Immature natural killer cell (primary cell): ENCODE results near the gene NFASC. TPM values are rescaled to one million over a fixed set of nuclear protein-coding genes. Genes with fewer than 3 reads are reported as not detected.
A peak's percentile ranks its signal among the peaks of the same experiment; 100 is the strongest.

Experiments used
- DNase-seq, 3 donors: peaks; one replicate each; pipeline ENCODE4 v3.0.0; 2022; ENCODE audit warnings: mixed read lengths in 1 of 3
- H3K27ac Mint-ChIP-seq, 6 donors: one replicate each; pipeline ENCODE4 v1.8.0; 2020; ENCODE audit warnings: mixed read lengths in 6 of 6, mild to moderate bottlenecking in 5 of 6, inconsistent platforms in 4 of 6, moderate library complexity in 3 of 6
- H3K27me3 Mint-ChIP-seq, 3 donors: one replicate each; pipeline ENCODE4 v1.8.0; 2020 to 2021; ENCODE audit warnings: low read depth in 3 of 3, mild to moderate bottlenecking in 3 of 3, mixed read lengths in 3 of 3, moderate library complexity in 3 of 3, inconsistent platforms in 1 of 3
- H3K36me3 Mint-ChIP-seq, 3 donors: one replicate each; pipeline ENCODE4 v1.8.0; 2020; ENCODE audit warnings: mixed read lengths in 3 of 3, inconsistent platforms in 2 of 3, mild to moderate bottlenecking in 2 of 3
- H3K4me1 Mint-ChIP-seq, 2 donors: one replicate each; pipeline ENCODE4 v1.8.0; 2020; ENCODE audit warnings: inconsistent platforms in 2 of 2, mild to moderate bottlenecking in 2 of 2, mixed read lengths in 2 of 2, moderate library complexity in 1 of 2
- H3K4me3 Mint-ChIP-seq, 5 donors: one replicate each; pipeline ENCODE4 v1.8.0; 2020; ENCODE audit warnings: mild to moderate bottlenecking in 5 of 5, mixed read lengths in 5 of 5, inconsistent platforms in 3 of 5, moderate library complexity in 3 of 5
- H3K9me3 Mint-ChIP-seq, 6 donors: one replicate each; pipeline ENCODE4 v1.8.0; 2020; ENCODE audit warnings: mild to moderate bottlenecking in 6 of 6, mixed read lengths in 6 of 6, inconsistent platforms in 4 of 6, moderate library complexity in 3 of 6
- polyA plus RNA-seq, 3 donors: library from polyadenylated mRNA; unstranded; fragments of 300-500 nt; fragmentation: Illumina TruSeq; gene quantifications; one replicate each; pipeline ENCODE4 v1.2.3, GENCODE V29; 2021

The NFASC gene
- polyA plus RNA-seq, 3 donors from 2014 or later, result not detected

GRCh38 chr1:205058853-205059252 is 188.2 kb downstream of the NFASC start:
- no peak for DNase-seq
- no peaks in the 10 kb centered on the region for H3K9me3 Mint-ChIP-seq
- H3K27ac Mint-ChIP-seq, result no peak overlapping the region
- no peaks in the 10 kb centered on the region for H3K36me3 Mint-ChIP-seq
- H3K27me3 Mint-ChIP-seq, result peaks cover 0 to 2% (median 0%) of the 10 kb centered on the region in 3 donors
- peaks cover 0 to 2% of the 10 kb centered on the region in 2 donors for H3K4me1 Mint-ChIP-seq
- H3K4me3 Mint-ChIP-seq, result no peak overlapping the region

GRCh38 chr1:205059660-205060059 is 189.0 kb downstream of the NFASC start:
- Mint-ChIP-seq H3K27ac (no peak overlapping the region), H3K4me1 (peaks cover 0 to 2% of the 10 kb centered on the region in 2 donors), H3K36me3 (no peaks in the 10 kb centered on the region), H3K4me3 (no peak overlapping the region), H3K27me3 (peaks cover 0 to 2% (median 0%) of the 10 kb centered on the region in 3 donors), H3K9me3 (no peaks in the 10 kb centered on the region)
- no peak for DNase-seq

GRCh38 chr1:205060746-205061145 is 190.1 kb downstream of the NFASC start:
- H3K27me3 Mint-ChIP-seq, result peaks cover 0 to 2% (median 0%) of the 10 kb centered on the region in 3 donors
- peaks cover 0 to 2% of the 10 kb centered on the region in 2 donors for H3K4me1 Mint-ChIP-seq
- no peak for DNase-seq
- H3K36me3 Mint-ChIP-seq, result no peaks in the 10 kb centered on the region
- H3K9me3 Mint-ChIP-seq, result no peaks in the 10 kb centered on the region
- H3K4me3 Mint-ChIP-seq, result no peak overlapping the region
- H3K27ac Mint-ChIP-seq, result no peak overlapping the region

GRCh38 chr1:205061227-205061626 is 190.6 kb downstream of the NFASC start:
- Mint-ChIP-seq H3K27ac (no peak overlapping the region), H3K4me1 (peaks cover 0 to 2% of the 10 kb centered on the region in 2 donors), H3K4me3 (no peak overlapping the region), H3K9me3 (no peaks in the 10 kb centered on the region), H3K27me3 (peaks cover 0 to 2% (median 0%) of the 10 kb centered on the region in 3 donors), H3K36me3 (no peaks in the 10 kb centered on the region)
- DNase-seq, result no peak

GRCh38 chr1:205061665-205062069 is 191.0 kb downstream of the NFASC start:
- Mint-ChIP-seq H3K4me3 (no peak overlapping the region), H3K27me3 (peaks cover 0 to 2% (median 0%) of the 10 kb centered on the region in 3 donors), H3K9me3 (no peaks in the 10 kb centered on the region), H3K4me1 (peaks cover 0 to 2% of the 10 kb centered on the region in 2 donors), H3K36me3 (no peaks in the 10 kb centered on the region), H3K27ac (no peak overlapping the region)
- peak; percentile 37 to 49 (median 40) for DNase-seq

GRCh38 chr1:205062319-205062718 is 191.7 kb downstream of the NFASC start:
- peaks cover 0 to 2% of the 10 kb centered on the region in 2 donors for H3K4me1 Mint-ChIP-seq
- DNase-seq, result no peak
- no peak overlapping the region for H3K27ac Mint-ChIP-seq

GRCh38 chr1:205062895-205063294 is 192.2 kb downstream of the NFASC start:
- no peaks in the 10 kb centered on the region for H3K36me3 Mint-ChIP-seq
- no peak overlapping the region for H3K4me3 Mint-ChIP-seq
- H3K4me1 Mint-ChIP-seq, result peaks cover 0 to 2% of the 10 kb centered on the region in 2 donors
- peaks cover 0 to 2% (median 0%) of the 10 kb centered on the region in 3 donors for H3K27me3 Mint-ChIP-seq
- DNase-seq, result no peak
- H3K27ac Mint-ChIP-seq, result no peak overlapping the region
- no peaks in the 10 kb centered on the region for H3K9me3 Mint-ChIP-seq

More at GRCh38 chr1:205062319-205062718, 191.7 kb downstream of the NFASC start:
- no peak overlapping the region for H3K4me3 Mint-ChIP-seq
- H3K9me3 Mint-ChIP-seq, result no peaks in the 10 kb centered on the region
- no peaks in the 10 kb centered on the region for H3K36me3 Mint-ChIP-seq
- peaks cover 0 to 2% (median 0%) of the 10 kb centered on the region in 3 donors for H3K27me3 Mint-ChIP-seq

- Mint-ChIP-seq H3K27me3 (peaks cover 0 to 2% (median 0%) of the 10 kb centered on the region in 3 donors), H3K36me3 (no peaks in the 10 kb centered on the region), H3K9me3 (no peaks in the 10 kb centered on the region), H3K27ac (no peak overlapping the region), H3K4me1 (peaks cover 0 to 2% of the 10 kb centered on the region in 2 donors), H3K4me3 (no peak overlapping the region)
- no peak for DNase-seq
Observed at GRCh38 chr1:205064301-205064700, 193.6 kb downstream of the NFASC start.

GRCh38 chr1:205064741-205065316 is 194.2 kb downstream of the NFASC start:
- Mint-ChIP-seq H3K36me3 (no peaks in the 10 kb centered on the region), H3K9me3 (no peaks in the 10 kb centered on the region), H3K4me3 (no peak overlapping the region), H3K4me1 (peaks cover 0 to 2% of the 10 kb centered on the region in 2 donors), H3K27me3 (no peaks in the 10 kb centered on the region), H3K27ac (no peak overlapping the region)
- DNase-seq, result no peak

- Mint-ChIP-seq H3K36me3 (no peaks in the 10 kb centered on the region), H3K9me3 (no peaks in the 10 kb centered on the region), H3K4me1 (peaks cover 0 to 2% of the 10 kb centered on the region in 2 donors), H3K4me3 (no peak overlapping the region), H3K27ac (no peak overlapping the region), H3K27me3 (no peaks in the 10 kb centered on the region)
- DNase-seq, result no peak
Observed at GRCh38 chr1:205065666-205066065, 195.0 kb downstream of the NFASC start.

- H3K27ac Mint-ChIP-seq, result no peak overlapping the region
- DNase-seq, result no peak
- no peak overlapping the region for H3K4me3 Mint-ChIP-seq
- no peaks in the 10 kb centered on the region for H3K9me3 Mint-ChIP-seq
- H3K4me1 Mint-ChIP-seq, result peaks cover 0 to 2% of the 10 kb centered on the region in 2 donors
- no peaks in the 10 kb centered on the region for H3K27me3 Mint-ChIP-seq
- H3K36me3 Mint-ChIP-seq, result no peaks in the 10 kb centered on the region
Observed at GRCh38 chr1:205066141-205066818, 195.6 kb downstream of the NFASC start.

GRCh38 chr1:205067031-205067430 is 196.4 kb downstream of the NFASC start:
- Mint-ChIP-seq H3K9me3 (no peaks in the 10 kb centered on the region), H3K27ac (no peak overlapping the region), H3K4me3 (no peak overlapping the region), H3K36me3 (no peaks in the 10 kb centered on the region), H3K4me1 (no peaks in the 10 kb centered on the region), H3K27me3 (no peaks in the 10 kb centered on the region)
- DNase-seq, result no peak

GRCh38 chr1:205068001-205068400 is 197.3 kb downstream of the NFASC start:
- Mint-ChIP-seq H3K9me3 (no peaks in the 10 kb centered on the region), H3K4me1 (no peaks in the 10 kb centered on the region), H3K27ac (no peak overlapping the region), H3K27me3 (no peaks in the 10 kb centered on the region), H3K4me3 (no peak overlapping the region), H3K36me3 (no peaks in the 10 kb centered on the region)
- DNase-seq, result no peak

- DNase-seq, result no peak
- no peaks in the 10 kb centered on the region for H3K27me3 Mint-ChIP-seq
- H3K27ac Mint-ChIP-seq, result no peak overlapping the region
- no peak overlapping the region for H3K4me3 Mint-ChIP-seq
- H3K36me3 Mint-ChIP-seq, result no peaks in the 10 kb centered on the region
- H3K4me1 Mint-ChIP-seq, result no peaks in the 10 kb centered on the region
- no peaks in the 10 kb centered on the region for H3K9me3 Mint-ChIP-seq
Observed at GRCh38 chr1:205068457-205069040, 197.9 kb downstream of the NFASC start.
